HG03060 (cell line): Measurements from ENCODE around the gene ZNF324.
"Not testable (repeated sequence)": the region's sequence is repeated elsewhere in the genome, so short reads cannot be mapped to it uniquely, and the experiment has no call there.

Source experiments
- ATAC-seq: cut with Tn5 transposase; IDR thresholded peaks from one replicate; pipeline ENCODE4 v1.9.1; 2021; ENCODE audit warnings: low read depth, moderate number of reproducible peaks; ENCODE audit not compliant: unreplicated experiment

Gene ZNF324

DNA sequence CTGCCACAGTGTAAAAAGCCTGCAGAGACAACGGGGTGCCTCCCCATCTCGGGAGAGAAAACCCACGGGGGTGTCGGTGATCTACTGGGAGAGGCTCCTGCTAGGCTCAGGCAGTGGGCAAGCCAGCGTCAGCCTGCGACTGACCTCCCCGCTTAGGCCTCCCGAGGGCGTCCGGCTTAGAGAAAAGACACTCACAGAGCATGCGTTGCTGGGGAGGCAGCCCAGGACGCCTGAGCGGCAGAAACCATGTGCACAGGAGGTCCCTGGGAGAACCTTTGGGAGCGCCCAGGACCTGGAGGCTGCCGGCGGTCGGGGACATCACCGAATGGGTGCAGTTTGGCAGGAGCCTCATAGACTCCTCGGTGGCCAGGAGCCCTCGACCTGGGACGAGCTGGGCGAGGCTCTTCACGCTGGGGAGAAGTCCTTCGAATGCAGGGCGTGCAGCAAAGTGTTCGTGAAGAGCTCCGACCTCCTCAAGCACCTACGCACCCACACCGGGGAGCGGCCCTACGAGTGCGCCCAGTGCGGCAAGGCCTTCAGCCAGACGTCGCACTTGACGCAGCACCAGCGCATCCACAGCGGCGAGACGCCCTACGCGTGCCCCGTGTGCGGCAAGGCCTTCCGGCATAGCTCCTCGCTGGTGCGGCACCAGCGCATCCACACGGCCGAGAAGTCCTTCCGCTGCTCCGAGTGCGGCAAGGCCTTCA is 4.1 kb downstream of the ZNF324 start:
- not testable (repeated sequence) for ATAC-seq

DNA sequence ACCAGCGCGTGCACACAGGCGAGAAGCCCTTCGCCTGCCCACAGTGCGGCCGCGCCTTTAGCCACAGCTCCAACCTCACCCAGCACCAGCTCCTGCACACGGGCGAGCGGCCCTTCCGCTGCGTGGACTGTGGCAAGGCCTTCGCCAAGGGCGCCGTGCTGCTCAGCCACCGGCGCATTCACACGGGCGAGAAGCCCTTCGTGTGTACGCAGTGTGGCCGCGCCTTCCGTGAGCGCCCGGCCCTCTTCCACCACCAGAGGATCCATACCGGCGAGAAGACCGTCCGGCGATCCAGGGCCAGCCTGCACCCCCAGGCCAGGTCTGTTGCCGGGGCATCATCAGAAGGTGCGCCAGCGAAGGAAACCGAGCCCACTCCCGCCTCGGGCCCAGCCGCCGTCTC is 4.9 kb downstream of the ZNF324 start:
- no peak for ATAC-seq

DNA sequence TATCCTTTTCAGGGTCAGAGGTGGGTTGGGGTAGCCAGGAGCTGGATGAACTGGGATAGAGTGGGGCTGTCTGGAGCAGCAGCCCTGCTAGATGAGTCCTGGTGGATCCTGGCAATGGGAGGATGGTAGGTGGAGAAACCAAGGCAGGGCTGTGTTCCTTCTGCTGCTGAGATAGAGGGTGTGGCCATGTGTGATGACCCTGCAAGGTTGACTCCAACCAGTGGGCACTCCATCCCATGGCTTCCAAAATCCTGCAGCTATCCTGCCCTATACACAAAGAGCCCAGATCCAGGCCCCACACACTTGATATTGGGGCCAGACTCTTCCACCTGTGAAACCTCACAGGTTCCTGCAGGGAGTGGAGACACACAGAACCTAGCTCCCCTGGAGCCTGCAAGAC is 6.9 kb downstream of the ZNF324 start:
- ATAC-seq, result no peak

DNA sequence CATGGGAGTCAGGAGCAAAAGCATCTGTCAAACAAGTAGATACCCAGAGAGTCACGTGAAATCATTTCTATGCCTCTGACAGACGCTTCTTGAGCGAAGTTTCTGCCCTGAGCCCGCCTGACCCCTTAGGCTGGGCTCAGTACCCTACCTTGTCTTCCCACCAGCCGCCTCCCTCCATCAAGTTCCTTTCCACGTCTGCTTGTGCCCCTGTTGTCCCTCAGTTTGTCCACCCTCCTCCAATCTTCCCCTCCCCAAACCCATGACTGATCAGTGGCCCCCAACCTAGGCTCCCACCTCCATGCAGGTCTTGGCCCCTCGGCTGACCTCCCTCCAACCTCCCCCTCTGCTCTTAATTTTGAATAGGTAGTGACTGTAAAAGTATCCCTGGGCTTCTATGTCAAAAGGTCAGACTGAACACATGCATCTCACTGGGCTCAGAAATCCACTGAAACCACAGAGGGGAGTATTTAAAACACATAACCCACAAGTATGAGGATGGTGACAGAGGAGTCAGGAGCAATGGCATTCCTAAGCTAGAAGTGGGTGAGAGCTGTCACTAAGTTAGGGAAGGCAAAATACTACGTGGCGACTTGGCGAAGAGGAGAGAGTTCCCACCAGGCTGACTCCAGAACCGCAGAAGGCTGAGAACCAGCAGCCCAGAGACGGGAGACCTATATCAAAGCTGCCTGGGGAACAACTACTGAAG is 7.6 kb downstream of the ZNF324 start:
- no peak for ATAC-seq

DNA sequence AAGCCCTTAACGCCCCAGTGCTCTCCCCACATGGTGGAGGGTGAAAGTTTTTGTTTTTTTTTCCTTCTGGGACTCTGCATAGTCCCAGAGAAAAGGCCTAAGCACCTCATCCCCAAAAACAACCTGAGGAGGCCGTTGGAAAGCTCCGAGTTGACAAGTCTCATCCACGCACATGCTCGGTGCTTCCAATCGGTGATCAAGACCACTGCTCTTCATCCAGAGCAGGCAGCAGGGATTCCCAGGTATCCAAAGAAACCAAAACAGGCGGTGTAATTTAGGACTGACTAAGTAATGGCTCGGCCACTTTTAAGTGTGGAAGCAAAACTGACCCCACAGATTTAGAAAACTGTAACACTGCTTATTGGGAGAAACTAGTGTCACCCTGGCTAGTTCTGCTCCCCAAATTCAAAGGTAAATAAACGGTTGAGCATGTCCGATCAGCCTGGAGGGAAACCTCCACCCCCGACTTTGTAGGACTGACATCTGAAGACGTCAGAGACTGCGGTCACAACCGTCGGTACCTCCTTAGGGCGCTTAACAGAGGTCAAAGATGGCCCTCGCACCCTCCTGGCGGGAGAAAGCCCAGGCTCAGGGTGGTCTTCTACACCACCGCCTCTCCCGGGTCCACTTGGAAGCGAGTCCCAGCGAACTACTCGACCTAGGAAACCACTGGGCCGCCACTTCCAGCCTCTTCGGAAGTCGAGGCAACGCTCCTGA is 8.3 kb downstream of the ZNF324 start:
- no peak for ATAC-seq

DNA sequence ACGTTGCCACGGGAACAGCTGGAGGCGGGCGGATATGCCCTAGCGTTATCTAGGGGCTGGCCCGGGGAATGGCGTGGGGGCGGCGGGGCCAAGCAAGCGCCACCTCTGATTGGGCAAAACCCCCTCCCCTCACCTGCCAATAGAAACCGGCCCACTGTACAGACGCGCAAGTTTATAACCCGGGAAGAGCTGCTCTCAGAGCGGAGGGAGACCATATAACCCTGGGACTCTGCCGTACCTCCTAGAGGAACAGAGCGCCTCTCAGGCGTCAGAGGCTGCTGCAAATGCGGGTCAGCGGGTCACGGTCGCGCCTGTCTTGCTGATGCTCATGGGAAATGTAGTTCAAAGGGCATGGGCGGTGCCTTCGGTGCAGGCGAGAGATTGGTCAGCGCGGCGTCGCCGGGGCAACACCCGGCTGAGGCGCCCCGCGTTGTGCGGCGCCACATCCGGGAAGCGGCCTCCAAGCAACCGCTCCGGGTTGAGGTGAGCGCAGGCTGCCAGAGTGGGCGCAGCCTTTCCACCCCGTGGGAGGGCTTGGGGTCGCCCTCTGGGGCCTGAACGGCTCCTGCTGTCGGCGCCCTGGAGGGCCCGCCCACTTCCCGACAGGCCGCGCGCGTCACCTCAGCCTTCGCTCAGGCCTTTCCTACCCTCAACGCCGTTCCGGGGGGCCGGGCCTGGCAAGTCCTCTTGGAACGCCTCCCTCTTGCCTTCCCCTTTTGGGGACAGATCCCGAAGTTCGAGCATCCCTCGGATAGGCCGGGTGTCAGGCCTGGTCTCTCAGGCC is 9.0 kb downstream of the ZNF324 start, which contains the start of gene ZNF446:
Gene ZNF446, plus strand, starts transcription at position 639 of the 784 bp plus-strand sequence. CDS start 867 bp downstream, outside the sequence.
- peak; percentile 58 for ATAC-seq

DNA sequence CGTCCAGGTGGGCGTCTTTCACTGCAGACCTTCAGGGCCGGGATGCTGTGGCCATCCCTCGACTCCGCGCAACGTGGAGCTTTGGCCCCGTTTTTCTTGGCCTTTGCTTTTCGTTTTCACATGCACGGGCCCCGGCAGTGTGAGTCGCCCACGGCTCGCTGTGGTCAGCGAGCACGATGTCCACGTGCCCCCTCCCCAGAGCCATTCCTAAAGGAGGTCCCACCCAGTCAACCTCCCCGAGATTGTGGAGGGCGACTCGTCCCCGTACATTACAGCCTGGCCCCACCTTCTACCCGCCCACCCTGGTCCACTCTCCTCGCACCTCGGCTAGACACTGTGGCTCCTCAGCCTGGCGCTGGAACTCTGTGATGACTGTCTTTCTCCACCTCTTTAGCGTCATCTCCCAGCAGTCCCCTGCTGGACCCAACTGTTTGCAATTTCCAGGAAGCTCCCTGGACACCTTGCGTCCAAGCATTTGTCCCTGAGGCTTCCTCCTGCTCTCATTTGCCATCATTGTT is 9.7 kb downstream of the ZNF324 start:
- no peak for ATAC-seq

DNA sequence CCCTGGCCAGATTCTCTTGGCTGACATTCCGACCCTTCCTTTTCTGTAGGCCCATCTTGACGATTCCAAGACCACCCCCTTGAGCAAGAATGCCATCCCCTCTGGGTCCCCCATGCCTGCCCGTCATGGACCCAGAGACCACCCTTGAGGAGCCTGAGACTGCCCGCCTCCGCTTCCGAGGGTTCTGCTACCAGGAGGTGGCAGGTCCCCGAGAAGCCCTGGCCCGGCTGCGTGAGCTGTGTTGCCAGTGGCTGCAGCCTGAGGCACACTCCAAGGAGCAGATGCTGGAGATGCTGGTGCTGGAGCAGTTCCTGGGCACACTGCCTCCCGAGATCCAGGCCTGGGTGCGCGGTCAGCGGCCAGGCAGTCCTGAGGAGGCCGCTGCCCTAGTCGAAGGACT is 10.2 kb downstream of the ZNF324 start:
- ATAC-seq, result no peak

DNA sequence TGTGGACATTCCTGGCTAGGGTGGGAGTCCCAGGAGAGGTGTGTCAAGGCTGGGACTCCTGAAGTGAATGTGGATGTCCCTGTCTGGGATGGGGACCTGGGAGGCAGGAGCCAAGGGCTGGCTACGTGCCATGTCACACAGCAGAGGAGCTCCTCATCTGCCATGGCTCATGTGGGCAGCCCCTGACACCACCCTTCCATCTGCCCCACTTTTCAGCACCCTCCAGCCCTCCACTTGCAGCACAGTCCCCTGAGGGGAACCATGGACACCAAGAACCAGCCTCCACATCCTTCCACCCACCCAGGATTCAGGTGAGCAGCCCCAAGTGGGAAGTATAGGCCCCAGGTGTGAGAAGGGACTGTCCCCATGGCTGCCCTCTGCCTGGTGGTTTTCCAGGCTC is 11.0 kb downstream of the ZNF324 start:
- no peak for ATAC-seq

DNA sequence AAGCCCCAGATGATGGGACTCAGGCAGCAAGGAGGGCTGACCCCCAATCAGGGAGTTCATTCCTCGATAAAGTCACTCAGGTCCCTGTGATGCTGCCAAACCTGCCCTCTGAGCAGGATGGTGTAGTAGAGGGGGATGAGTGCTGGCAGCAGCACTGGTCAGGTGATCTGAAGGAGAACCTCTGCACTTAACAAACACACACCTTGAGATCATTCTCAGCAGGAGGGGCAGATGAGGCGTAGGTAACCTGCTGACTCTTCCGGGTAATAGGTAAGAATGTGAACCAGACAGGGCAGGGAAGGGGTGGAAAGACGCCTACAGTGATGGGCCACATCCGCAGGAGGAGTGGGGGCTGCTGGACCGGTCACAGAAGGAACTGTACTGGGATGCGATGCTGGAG is 12.4 kb downstream of the ZNF324 start:
- no peak for ATAC-seq

DNA sequence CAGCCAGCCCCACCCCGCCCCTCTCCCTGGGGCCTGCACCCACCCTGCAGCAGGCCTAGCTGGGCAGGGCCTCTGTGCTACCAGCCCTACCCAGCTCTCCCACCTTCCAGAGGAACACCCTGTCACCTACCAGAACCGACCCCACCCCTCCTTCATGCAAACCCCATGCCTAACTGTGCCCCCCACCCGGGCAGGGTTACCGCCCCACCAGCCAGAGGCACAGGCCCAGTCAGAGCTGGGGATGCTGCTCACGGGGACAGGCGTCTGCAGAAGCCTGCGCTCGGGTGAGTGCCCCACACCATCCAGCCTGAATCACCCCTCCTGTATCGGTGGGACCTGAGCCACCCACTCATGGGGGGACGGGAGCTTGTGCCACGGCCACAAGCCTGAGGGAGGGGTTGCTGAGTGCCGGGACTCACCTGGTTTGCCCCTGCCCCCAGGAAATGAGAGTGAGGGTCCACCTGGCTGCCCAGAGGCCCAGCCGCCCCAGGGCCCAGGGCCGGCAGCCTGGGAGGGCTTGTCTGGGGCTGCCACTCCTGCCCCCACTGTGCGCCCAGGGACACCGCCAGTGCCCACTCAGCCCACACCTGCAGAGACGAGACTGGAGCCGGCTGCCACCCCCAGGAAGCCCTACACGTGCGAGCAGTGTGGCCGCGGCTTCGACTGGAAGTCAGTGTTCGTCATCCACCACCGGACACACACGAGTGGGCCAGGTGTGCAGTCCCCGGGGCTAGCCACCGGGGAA is 13.0 kb downstream of the ZNF324 start:
- ATAC-seq, result no peak

DNA sequence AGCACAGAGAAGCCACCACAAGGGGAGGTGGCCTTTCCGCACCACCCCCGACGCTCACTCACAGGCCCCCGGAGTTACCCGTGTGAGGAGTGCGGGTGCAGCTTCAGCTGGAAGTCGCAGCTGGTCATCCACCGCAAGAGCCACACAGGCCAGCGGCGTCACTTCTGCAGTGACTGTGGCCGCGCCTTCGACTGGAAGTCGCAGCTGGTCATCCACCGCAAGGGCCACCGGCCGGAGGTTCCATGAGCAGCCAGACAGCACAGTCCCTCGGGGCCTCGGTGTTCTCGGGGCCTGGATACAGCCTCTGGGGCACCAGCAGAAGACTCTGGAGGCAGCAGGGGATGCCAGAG is 13.6 kb downstream of the ZNF324 start:
- no peak for ATAC-seq

DNA sequence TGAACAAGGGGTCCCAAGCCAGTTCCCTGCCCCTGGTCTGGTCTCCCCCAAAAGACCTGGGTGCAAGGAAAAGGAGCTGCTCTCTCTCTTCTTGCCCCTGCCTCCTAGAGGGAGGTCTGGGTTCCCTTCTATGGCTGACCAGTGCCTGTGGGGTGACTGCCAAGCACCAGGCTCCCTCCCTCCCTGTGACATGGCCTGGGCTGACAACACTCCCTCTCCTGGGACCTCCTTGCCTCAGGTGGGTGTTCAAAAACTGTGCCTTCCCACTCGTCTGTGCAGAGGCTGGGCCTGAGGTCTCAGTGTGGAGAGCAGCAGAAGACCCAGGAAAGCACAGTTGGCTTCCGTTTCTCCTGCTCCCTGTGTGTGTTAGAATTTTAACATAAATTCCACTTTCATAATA is 14.0 kb downstream of the ZNF324 start:
- no peak for ATAC-seq

DNA sequence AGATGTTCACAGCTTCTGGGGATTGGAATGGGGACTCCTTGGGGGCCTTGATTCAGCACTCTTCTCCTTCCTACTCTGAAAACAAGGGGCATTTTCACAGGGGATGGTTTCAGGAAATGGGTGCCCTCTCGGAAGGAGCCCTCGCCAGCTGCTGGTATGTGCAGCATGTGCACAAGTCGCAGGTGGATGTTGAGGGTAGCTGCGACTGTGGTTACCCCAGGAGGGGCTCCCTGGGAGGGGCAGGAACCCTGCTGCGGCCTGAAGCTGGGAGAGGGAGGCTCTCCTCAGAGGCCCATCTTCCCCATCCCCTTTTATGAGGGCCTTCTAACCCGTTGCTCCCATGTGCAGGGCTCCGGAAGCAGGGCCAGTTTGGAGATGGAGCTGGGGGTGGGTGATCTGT is 15.5 kb downstream of the ZNF324 start:
- ATAC-seq, result no peak

DNA sequence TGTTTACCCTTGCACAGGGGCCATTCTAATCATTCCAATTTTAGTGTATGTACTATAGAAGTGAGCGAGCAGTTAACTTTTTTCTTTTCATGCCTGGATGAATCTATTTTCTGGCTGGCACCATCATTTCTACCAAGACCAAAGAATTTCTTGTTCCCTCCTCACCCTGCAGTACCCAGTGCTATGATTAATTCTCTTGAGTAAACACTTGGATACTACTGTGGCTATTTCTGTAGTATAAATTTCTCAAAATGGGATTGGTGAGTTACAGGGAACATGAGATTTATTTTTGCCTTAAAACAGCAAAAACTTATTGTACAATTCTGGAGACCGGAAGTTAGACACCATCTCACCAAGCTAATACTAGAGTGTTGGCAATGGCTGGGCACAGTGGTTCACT is 16.9 kb downstream of the ZNF324 start:
- no peak for ATAC-seq

DNA sequence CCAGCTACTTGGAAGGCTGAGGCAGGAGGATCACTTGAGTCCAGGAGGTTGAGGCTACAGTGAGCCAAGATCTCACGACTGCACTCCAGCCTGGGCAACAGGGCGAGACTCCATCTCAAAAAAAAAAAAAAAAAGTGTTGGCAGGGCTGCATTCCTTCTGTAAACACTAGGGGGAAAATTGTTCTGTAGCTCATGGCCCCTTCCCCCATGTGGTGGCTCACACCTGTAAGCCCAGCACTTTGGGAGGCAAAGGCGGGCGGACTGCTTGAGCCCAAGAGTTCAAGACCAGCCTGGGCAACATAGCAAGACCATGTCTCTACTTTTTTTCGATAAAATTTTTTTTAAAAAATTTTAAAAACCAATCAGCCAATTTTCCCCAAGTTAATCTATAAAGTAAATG is 17.5 kb downstream of the ZNF324 start:
- not testable (repeated sequence) for ATAC-seq

DNA sequence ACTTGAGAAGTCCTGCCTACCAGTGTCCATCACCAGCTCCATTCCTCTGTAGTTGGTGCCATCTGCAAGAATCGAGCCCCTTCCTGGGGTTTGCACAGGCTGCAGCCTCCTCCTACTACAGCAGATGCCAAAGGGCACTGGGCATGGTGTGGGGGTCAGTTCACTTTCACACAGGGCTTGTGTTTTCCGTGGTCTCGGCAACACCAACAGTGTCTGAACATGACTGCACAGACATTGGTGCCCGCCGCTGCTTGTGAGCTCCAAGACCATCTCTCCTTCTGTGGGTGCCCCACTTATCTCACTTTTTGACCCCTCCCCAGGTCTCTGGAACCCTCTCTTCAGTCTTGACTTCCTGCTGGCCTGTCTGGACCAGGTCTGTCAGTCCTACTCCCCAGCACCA is 24.5 kb downstream of the ZNF324 start:
- ATAC-seq, result no peak

DNA sequence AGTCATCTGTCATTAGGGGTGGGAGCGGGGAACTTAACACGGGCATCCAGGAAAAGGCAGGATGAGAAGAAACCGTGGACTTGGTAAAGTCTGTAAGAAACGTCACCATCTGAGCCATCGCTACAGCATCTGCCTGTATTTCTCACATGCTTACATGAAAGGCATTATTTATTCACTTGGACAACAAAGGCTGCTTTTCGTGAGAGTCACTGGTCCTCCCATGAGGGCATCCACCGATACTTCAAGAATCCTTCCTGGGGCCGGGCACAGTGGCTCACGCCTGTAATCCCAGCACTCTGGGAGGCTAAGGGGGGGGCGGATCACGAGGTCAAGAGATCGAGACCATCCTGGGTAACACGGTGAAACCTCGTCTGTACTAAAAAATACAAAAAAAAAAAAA is 25.4 kb downstream of the ZNF324 start:
- no peak for ATAC-seq

DNA sequence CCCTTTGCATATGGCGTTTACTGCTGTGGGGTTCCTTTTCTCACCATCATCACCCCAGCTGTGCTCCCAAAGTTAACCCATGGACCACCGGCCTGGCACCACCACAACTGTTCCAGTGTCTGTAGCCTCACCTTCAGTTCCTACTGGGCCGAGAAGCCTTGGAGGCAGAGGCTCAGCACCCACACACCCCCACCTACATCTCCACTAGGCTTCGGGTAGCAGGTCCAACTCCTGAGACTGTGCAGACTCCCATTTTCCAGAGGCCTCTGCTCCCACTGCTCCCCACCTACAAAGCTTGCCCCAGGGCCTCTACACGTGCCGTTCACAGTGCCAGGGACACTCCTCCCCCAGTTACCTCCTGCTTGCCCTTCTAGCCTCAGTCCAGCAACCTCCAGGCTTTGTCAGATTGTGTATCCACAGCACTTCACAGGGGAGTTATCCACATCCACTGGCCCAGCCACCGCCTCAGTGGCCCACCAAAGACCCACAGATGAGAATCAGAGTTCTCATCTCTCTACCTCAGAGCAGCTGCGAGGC is 30.8 kb downstream of the ZNF324 start:
- no peak for ATAC-seq
